Measurements from ENCODE around the gene SLC25A43. TPM values are rescaled to one million over a fixed set of nuclear protein-coding genes. Genes with fewer than 3 reads are reported as not detected.

SLC25A43 gene
- total and polyA plus RNA-seq, 9 of the 15 experiments (the other 6 are each of a cell fraction or from before 2014, with no cell fraction given), result 1.3 to 8.4 (median 4.0) TPM

GRCh38 chrX:119500061-119500800, 101.1 kb downstream of the SLC25A43 start (continued):
- TF ChIP-seq ZBTB40 (IDR thresholded peaks at IDR 0.05), result no peak
- TF ChIP-seq ZBTB40 (CRISPR knock-in tag; IDR thresholded peaks at IDR 0.05), result no peak
- no peak for TF ChIP-seq ZNF354B (CRISPR knock-in tag; IDR thresholded peaks at IDR 0.05)
- no peak for TF ChIP-seq STAG1 (CRISPR knock-in tag; IDR thresholded peaks at IDR 0.05; ENCODE audit: borderline replicate concordance)
- no peak for TF ChIP-seq HES1 (IDR thresholded peaks at IDR 0.05; ENCODE audit: low read depth)
- no peak for TF ChIP-seq MYBL2 (IDR thresholded peaks at IDR 0.05; ENCODE audit: low read depth)
- no peak for TF ChIP-seq MYBL2 (CRISPR knock-in tag; IDR thresholded peaks at IDR 0.05; ENCODE audit: borderline replicate concordance)
- no peak for TF ChIP-seq POLR2AphosphoS2 (IDR thresholded peaks at IDR 0.05; ENCODE audit: low read length)
- TF ChIP-seq SNRNP70 (optimal IDR thresholded peaks at IDR 0.05; ENCODE audit: low read depth, low read length), result no peak
